Caco-2 (cell line): ENCODE measurements around the gene AEN. TPM values are rescaled to one million over a fixed set of nuclear protein-coding genes. Genes with fewer than 3 reads are reported as not detected.

Experiments used
- BruUV-seq: library from RNA; stranded (reverse); fragments of 400-500 nt; replicated peaks from 2 replicates; lab custom pipeline; 2021; lab: Mats Ljungman, UMichigan
- CTCF ChIA-PET: fragments of 300-600 bp; sonication (Branson Sonifier 250); formaldehyde crosslinking; loops from one replicate; lab custom pipeline; 2022; ENCODE audit warnings: antibody characterized with exemption; lab: Charles Lee
- POLR2A ChIA-PET: fragments of 300-600 bp; sonication (Branson Sonifier 250); formaldehyde crosslinking; loops from one replicate; lab custom pipeline; 2022; ENCODE audit warnings: antibody characterized with exemption; lab: Charles Lee
- DNase-seq, 2 experiments: peaks; one replicate each; pipeline versions ENCODE4 v3.0.0 to v3.0.0-alpha.2; 2020 to 2022
- H3K27me3 ChIP-seq: replicated peaks from 2 replicates; pipeline ENCODE4 v1.6.0; 2011; ENCODE audit warnings: low read length; ENCODE audit not compliant: control insufficient read depth, insufficient read depth
- H3K36me3 ChIP-seq: 2 replicates; pipeline ENCODE4 v1.5.1; 2011; ENCODE audit warnings: low read length; ENCODE audit not compliant: control insufficient read depth, insufficient read depth
- H3K4me1 ChIP-seq: fragments of 250-450 bp; sonication (Bioruptor Pico); 2 replicates; pipeline ENCODE4 v1.5.1; 2020; ENCODE audit warnings: mild to moderate bottlenecking
- H3K4me3 ChIP-seq: 2 replicates; pipeline ENCODE4 v1.5.1; 2011; ENCODE audit warnings: low read depth, mild to moderate bottlenecking, control low read depth, low read length
- H3K9me3 ChIP-seq: fragments of 250-450 bp; sonication (Bioruptor Pico); 2 replicates; pipeline ENCODE4 v1.5.1; 2020; ENCODE audit warnings: mild to moderate bottlenecking, moderate library complexity
- H3K27ac Mint-ChIP-seq: one replicate; pipeline ENCODE4 v1.8.0; 2022; ENCODE audit warnings: mixed read lengths; ENCODE audit not compliant: unreplicated experiment
- H3K27me3 Mint-ChIP-seq: one replicate; pipeline ENCODE4 v1.8.0; 2022; ENCODE audit warnings: mixed read lengths; ENCODE audit not compliant: insufficient read depth, unreplicated experiment
- H3K36me3 Mint-ChIP-seq: one replicate; pipeline ENCODE4 v1.8.0; 2022; ENCODE audit warnings: mild to moderate bottlenecking, mixed read lengths; ENCODE audit not compliant: insufficient read depth, unreplicated experiment
- H3K4me1 Mint-ChIP-seq: one replicate; pipeline ENCODE4 v1.8.0; 2022; ENCODE audit warnings: low read depth, mixed read lengths; ENCODE audit not compliant: unreplicated experiment
- H3K4me3 Mint-ChIP-seq: one replicate; pipeline ENCODE4 v1.8.0; 2022; ENCODE audit warnings: mild to moderate bottlenecking, moderate library complexity, mixed read lengths; ENCODE audit not compliant: unreplicated experiment
- H3K9me3 Mint-ChIP-seq: one replicate; pipeline ENCODE4 v1.8.0; 2022; ENCODE audit warnings: mixed read lengths; ENCODE audit not compliant: unreplicated experiment
- intact Hi-C: fragments of 100-400 bp; cut with micrococcal nuclease; formaldehyde crosslinking; loops from one replicate; pipeline ENCODE4 v1.10.0; 2022; ENCODE audit not compliant: unreplicated experiment
- total RNA-seq: library from RNA; stranded (reverse); gene quantifications from 2 replicates; pipeline ENCODE4 v1.2.3, GENCODE V29; 2022
- TF ChIP-seq, protein P1 (sequence below), 2 experiments: fragments of 200-600 bp in 1 of 2; IDR thresholded peaks; 1 replicate in 1 of 2; 2 replicates in 1 of 2; pipeline versions ENCODE4 v1.5.1 to v1.8.0; 2011 to 2022; ENCODE audit warnings: antibody characterized with exemption in 1 of 2, control low read depth in 1 of 2, inconsistent platforms in 1 of 2, low read depth in 1 of 2, low read length in 1 of 2, mild to moderate bottlenecking in 1 of 2, moderate library complexity in 1 of 2; ENCODE audit not compliant: insufficient read depth in 1 of 2, severe bottlenecking in 1 of 2, unreplicated experiment in 1 of 2

AEN gene
- total RNA-seq, 1 experiment from 2014 or later: 33.2 TPM

DNA sequence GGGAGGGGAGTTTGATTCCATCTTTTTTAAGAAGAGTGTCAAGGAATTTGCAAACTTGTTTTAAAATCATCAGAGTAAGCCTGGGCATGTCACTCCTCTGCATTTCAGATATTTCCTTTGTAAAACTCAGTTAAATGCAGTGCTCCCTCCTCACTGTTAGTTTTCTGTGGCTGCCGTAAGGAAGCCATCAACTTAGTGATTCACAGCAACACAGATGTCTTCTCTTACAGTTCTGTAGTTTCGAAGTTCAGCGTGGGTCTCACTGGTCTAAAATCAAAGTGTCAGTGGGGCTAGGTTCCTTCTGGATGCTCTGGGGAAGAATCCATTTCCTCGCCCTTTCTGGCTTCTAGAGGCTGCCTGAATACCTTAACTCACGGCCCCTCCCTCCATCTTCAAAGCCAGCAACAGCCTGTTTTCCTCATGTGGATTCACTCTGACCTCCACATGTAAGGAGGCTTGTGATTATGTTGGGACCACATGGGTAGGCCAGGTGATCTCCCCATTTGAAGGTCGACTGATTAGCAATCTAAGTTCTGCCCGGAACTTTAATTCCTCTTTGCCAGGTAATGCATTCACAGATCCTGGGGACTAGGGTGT, 30.1 kb downstream of the AEN start:
- no peak overlapping the region for H3K4me3 Mint-ChIP-seq
- no peaks in the 10 kb centered on the region for H3K4me1 ChIP-seq
- intact Hi-C loops: loop anchor here (10.0 kb wide), 1 partner anchor 56 kb away; no protein-coding TSS in a partner anchor

GRCh38 chr15:88651971-88652370, 30.8 kb downstream of the AEN start:
- intact Hi-C loops: loop anchor here (10.0 kb wide), 1 partner anchor 57 kb away; no protein-coding TSS in a partner anchor
- Mint-ChIP-seq H3K9me3 (no peaks in the 10 kb centered on the region), H3K27me3 (no peaks in the 10 kb centered on the region), H3K4me3 (no peak overlapping the region), H3K36me3 (no peaks in the 10 kb centered on the region), H3K4me1 (no peaks in the 10 kb centered on the region), H3K27ac (no peak overlapping the region)
- no peak overlapping the region for H3K4me3 ChIP-seq
- H3K9me3 ChIP-seq: no peaks in the 10 kb centered on the region
- POLR2A ChIA-PET: no interaction called here
- H3K27me3 ChIP-seq: no peaks in the 10 kb centered on the region
- DNase-seq: no peak
- CTCF ChIA-PET: no interaction called here
- BruUV-seq: no TSS peak
- no peaks in the 10 kb centered on the region for H3K4me1 ChIP-seq
- no peaks in the 10 kb centered on the region for H3K36me3 ChIP-seq
- TF ChIP-seq, protein P1, sequence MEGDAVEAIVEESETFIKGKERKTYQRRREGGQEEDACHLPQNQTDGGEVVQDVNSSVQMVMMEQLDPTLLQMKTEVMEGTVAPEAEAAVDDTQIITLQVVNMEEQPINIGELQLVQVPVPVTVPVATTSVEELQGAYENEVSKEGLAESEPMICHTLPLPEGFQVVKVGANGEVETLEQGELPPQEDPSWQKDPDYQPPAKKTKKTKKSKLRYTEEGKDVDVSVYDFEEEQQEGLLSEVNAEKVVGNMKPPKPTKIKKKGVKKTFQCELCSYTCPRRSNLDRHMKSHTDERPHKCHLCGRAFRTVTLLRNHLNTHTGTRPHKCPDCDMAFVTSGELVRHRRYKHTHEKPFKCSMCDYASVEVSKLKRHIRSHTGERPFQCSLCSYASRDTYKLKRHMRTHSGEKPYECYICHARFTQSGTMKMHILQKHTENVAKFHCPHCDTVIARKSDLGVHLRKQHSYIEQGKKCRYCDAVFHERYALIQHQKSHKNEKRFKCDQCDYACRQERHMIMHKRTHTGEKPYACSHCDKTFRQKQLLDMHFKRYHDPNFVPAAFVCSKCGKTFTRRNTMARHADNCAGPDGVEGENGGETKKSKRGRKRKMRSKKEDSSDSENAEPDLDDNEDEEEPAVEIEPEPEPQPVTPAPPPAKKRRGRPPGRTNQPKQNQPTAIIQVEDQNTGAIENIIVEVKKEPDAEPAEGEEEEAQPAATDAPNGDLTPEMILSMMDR (IDR thresholded peaks at IDR 0.05; ENCODE audit: insufficient read depth in 1 of 2, low read depth in 1 of 2, low read length in 1 of 2, severe bottlenecking in 1 of 2, unreplicated experiment in 1 of 2): no peak

More for the DNA sequence above, 30.1 kb downstream of the AEN start:
- Mint-ChIP-seq H3K27me3 (no peaks in the 10 kb centered on the region), H3K9me3 (no peaks in the 10 kb centered on the region), H3K4me1 (no peaks in the 10 kb centered on the region), H3K27ac (no peak overlapping the region), H3K36me3 (no peaks in the 10 kb centered on the region)
- TF ChIP-seq, protein P1 (IDR thresholded peaks at IDR 0.05; ENCODE audit: insufficient read depth in 1 of 2, low read depth in 1 of 2, low read length in 1 of 2, severe bottlenecking in 1 of 2, unreplicated experiment in 1 of 2): no peak
- no peak overlapping the region for H3K4me3 ChIP-seq
- no peaks in the 10 kb centered on the region for H3K27me3 ChIP-seq
- no peaks in the 10 kb centered on the region for H3K9me3 ChIP-seq
- ChIA-PET CTCF (no interaction called here), POLR2A (no interaction called here)
- BruUV-seq: no TSS peak
- no peak for DNase-seq
- no peaks in the 10 kb centered on the region for H3K36me3 ChIP-seq

- no peak for DNase-seq
- ChIA-PET CTCF (interaction anchor here (0.8 to 1.1 kb wide), 2 partner anchors 14 to 252 kb away, joined by 3 read pairs; no protein-coding TSS in a partner anchor), POLR2A (no interaction called here)
- TF ChIP-seq, protein P1 (IDR thresholded peaks at IDR 0.05; ENCODE audit: insufficient read depth in 1 of 2, low read depth in 1 of 2, low read length in 1 of 2, severe bottlenecking in 1 of 2, unreplicated experiment in 1 of 2): no peak
- Histone ChIP-seq H3K27me3 (no peaks in the 10 kb centered on the region), H3K9me3 (no peaks in the 10 kb centered on the region), H3K36me3 (no peaks in the 10 kb centered on the region), H3K4me1 (no peaks in the 10 kb centered on the region), H3K4me3 (no peak overlapping the region)
- intact Hi-C loops: loop anchor here (10.0 kb wide), 1 partner anchor 58 kb away; no protein-coding TSS in a partner anchor
- Mint-ChIP-seq H3K4me1 (no peaks in the 10 kb centered on the region), H3K9me3 (no peaks in the 10 kb centered on the region), H3K4me3 (no peak overlapping the region), H3K27ac (no peak overlapping the region), H3K36me3 (peaks cover 6% of the 10 kb centered on the region), H3K27me3 (peaks cover 4% of the 10 kb centered on the region)
- no TSS peak for BruUV-seq
Measured at GRCh38 chr15:88652456-88653199, 31.5 kb downstream of the AEN start.
